H1 (cell line): ENCODE results near the gene KCND3. TPM values are rescaled to one million over a fixed set of nuclear protein-coding genes. Genes with fewer than 3 reads are reported as not detected.

Experiments
- CTCF ChIA-PET: fragments of 300-600 bp; sonication (Branson Sonifier 250); formaldehyde crosslinking; loops from one replicate; lab custom pipeline; 2021; ENCODE audit not compliant: partially characterized antibody; lab: Charles Lee
- POLR2A ChIA-PET: fragments of 300-600 bp; sonication (Branson Sonifier 250); formaldehyde crosslinking; loops from one replicate; lab custom pipeline; 2021; ENCODE audit warnings: inconsistent platforms; ENCODE audit not compliant: partially characterized antibody; lab: Charles Lee
- DNase-seq, 2 experiments: peaks; one replicate each; pipeline versions ENCODE4 v3.0.0 to v3.0.0-alpha.2; 2010 to 2022; ENCODE audit warnings: low spot score in 2 of 2, low read depth in 1 of 2, mixed read lengths in 1 of 2
- FAIRE-seq: peaks from 2 replicates; lab custom pipeline; 2011; peaks lifted over from hg19 to GRCh38; lab: Jason Lieb, UNC
- H2AFZ ChIP-seq: 2 replicates; pipeline ENCODE4 v1.8.1; 2012; ENCODE audit warnings: low read length, inconsistent platforms
- H2AK5ac ChIP-seq: 2 replicates; pipeline ENCODE4 v1.6.1; 2013; ENCODE audit warnings: low read depth, low read length
- H2BK120ac ChIP-seq: replicated peaks from 2 replicates; pipeline ENCODE3; 2013; ENCODE audit warnings: low read depth, low read length, inconsistent platforms
- H2BK12ac ChIP-seq: 2 replicates; pipeline ENCODE4 v1.6.1; 2013; ENCODE audit warnings: low read depth, low read length
- H2BK15ac ChIP-seq: 2 replicates; pipeline ENCODE4 v1.6.1; 2013; ENCODE audit warnings: low read length
- H2BK20ac ChIP-seq: 2 replicates; pipeline ENCODE4 v1.6.1; 2013; ENCODE audit warnings: low read length
- H2BK5ac ChIP-seq: 2 replicates; pipeline ENCODE4 v1.6.1; 2013; ENCODE audit warnings: low read depth, low read length
- H3K14ac ChIP-seq: 2 replicates; pipeline ENCODE4 v1.6.1; 2013; ENCODE audit warnings: inconsistent platforms; ENCODE audit not compliant: insufficient read length
- H3K18ac ChIP-seq: 2 replicates; pipeline ENCODE4 v1.6.1; 2013; ENCODE audit warnings: low read length; ENCODE audit errors: extremely low read depth
- H3K23ac ChIP-seq: 2 replicates; pipeline ENCODE4 v1.6.1; 2013; ENCODE audit warnings: inconsistent platforms; ENCODE audit not compliant: insufficient read length
- H3K23me2 ChIP-seq: 2 replicates; pipeline ENCODE4 v1.6.1; 2013; ENCODE audit warnings: low read depth, low read length
- H3K27ac ChIP-seq: 2 replicates; pipeline ENCODE4 v1.6.1; 2011; ENCODE audit warnings: low read depth, low read length, inconsistent platforms
- H3K27me3 ChIP-seq, 4 experiments: replicated peaks in 1 of 4; 1 replicate in 1 of 4; 2 replicates in 3 of 4; pipeline versions ENCODE4 v1.6.1 to v1.8.1; 2011 to 2013; ENCODE audit warnings: low read length in 3 of 4, mild to moderate bottlenecking in 3 of 4, inconsistent platforms in 2 of 4, mixed read lengths in 2 of 4, moderate library complexity in 1 of 4; ENCODE audit not compliant: control insufficient read depth in 3 of 4, insufficient read depth in 3 of 4; ENCODE audit errors: extremely low read depth in 1 of 4
- H3K36me3 ChIP-seq, 4 experiments: 2 replicates each; pipeline versions ENCODE4 v1.6.1 to v1.8.1; 2011 to 2013; ENCODE audit warnings: mild to moderate bottlenecking in 4 of 4, low read length in 3 of 4, moderate library complexity in 2 of 4, control low read depth in 1 of 4, inconsistent platforms in 1 of 4; ENCODE audit not compliant: insufficient read depth in 4 of 4, control insufficient read depth in 2 of 4
- H3K4ac ChIP-seq: replicated peaks from 2 replicates; pipeline ENCODE3; 2013; ENCODE audit warnings: low read length, low read depth, mixed read lengths, inconsistent platforms; ENCODE audit not compliant: insufficient read length
- H3K4me1 ChIP-seq, 4 experiments: replicated peaks in 1 of 4; 1 replicate in 1 of 4; 2 replicates in 3 of 4; pipeline versions ENCODE4 v1.6.1 to v1.8.1; 2011 to 2013; ENCODE audit warnings: low read length in 3 of 4, inconsistent platforms in 2 of 4, mixed read lengths in 1 of 4; ENCODE audit not compliant: insufficient read depth in 4 of 4, control insufficient read depth in 3 of 4
- H3K4me2 ChIP-seq, 2 experiments: 2 replicates each; pipeline versions ENCODE4 v1.6.1 to v1.8.1; 2011 to 2013; ENCODE audit warnings: low read depth in 2 of 2, low read length in 2 of 2, control low read depth in 1 of 2, inconsistent platforms in 1 of 2, mild to moderate bottlenecking in 1 of 2; ENCODE audit not compliant: insufficient read depth in 1 of 2
- H3K4me3 ChIP-seq, 4 experiments: fragments of 200-600, 300-600 bp in 1 of 4; sonication (generic), shearing (Covaris generic), sonication (Bioruptor Twin) in 1 of 4; 2 replicates each; pipeline versions ENCODE4 v1.5.1 to v1.8.1; 2011 to 2016; ENCODE audit warnings: low read length in 4 of 4, low read depth in 3 of 4, control low read depth in 2 of 4, inconsistent platforms in 2 of 4, mild to moderate bottlenecking in 2 of 4, mixed read lengths in 1 of 4, moderate library complexity in 1 of 4; ENCODE audit not compliant: insufficient read depth in 2 of 4; ENCODE audit errors: extremely low read depth in 1 of 4
- H3K56ac ChIP-seq: replicated peaks from 2 replicates; pipeline ENCODE3; 2013; ENCODE audit warnings: low read depth, mild to moderate bottlenecking, mixed read lengths, low read length, inconsistent platforms; ENCODE audit not compliant: insufficient read length
- H3K79me1 ChIP-seq: 2 replicates; pipeline ENCODE4 v1.6.1; 2013; ENCODE audit warnings: low read depth, low read length, control low read depth
- H3K79me2 ChIP-seq, 2 experiments: 2 replicates each; pipeline versions ENCODE4 v1.6.1 to v1.8.1; 2012 to 2013; ENCODE audit warnings: low read length in 2 of 2, mild to moderate bottlenecking in 2 of 2, inconsistent platforms in 1 of 2; ENCODE audit not compliant: insufficient read depth in 2 of 2, control insufficient read depth in 1 of 2
- H3K9ac ChIP-seq, 4 experiments: replicated peaks in 1 of 4; 1 replicate in 1 of 4; 2 replicates in 3 of 4; pipeline versions ENCODE4 v1.6.1 to v1.8.1; 2011 to 2013; ENCODE audit warnings: low read depth in 3 of 4, low read length in 3 of 4, control low read depth in 2 of 4, mild to moderate bottlenecking in 2 of 4, moderate library complexity in 2 of 4, inconsistent platforms in 1 of 4; ENCODE audit errors: extremely low read depth in 1 of 4
- H3K9me3 ChIP-seq, 2 experiments: 2 replicates each; pipeline versions ENCODE4 v1.6.1 to v1.8.1; 2012 to 2013; ENCODE audit warnings: mild to moderate bottlenecking in 2 of 2, moderate library complexity in 2 of 2, control low read depth in 1 of 2, inconsistent platforms in 1 of 2, low read depth in 1 of 2, low read length in 1 of 2, mixed read lengths in 1 of 2; ENCODE audit not compliant: insufficient read depth in 2 of 2
- H4K20me1 ChIP-seq, 2 experiments: replicated peaks in 1 of 2; 2 replicates each; pipeline versions ENCODE3 to v1.8.1; 2011 to 2013; ENCODE audit warnings: inconsistent platforms in 2 of 2, low read length in 2 of 2, mild to moderate bottlenecking in 1 of 2; ENCODE audit not compliant: insufficient read depth in 2 of 2, control insufficient read depth in 1 of 2
- H4K5ac ChIP-seq: 2 replicates; pipeline ENCODE4 v1.6.1; 2013; ENCODE audit warnings: low read length, low read depth, mixed read lengths, inconsistent platforms; ENCODE audit not compliant: insufficient read length
- H4K8ac ChIP-seq: 2 replicates; pipeline ENCODE4 v1.8.0; 2013; ENCODE audit warnings: mild to moderate bottlenecking, moderate library complexity, low read length, inconsistent platforms; ENCODE audit not compliant: insufficient read depth; ENCODE audit errors: extremely low read depth
- H4K91ac ChIP-seq: replicated peaks from 2 replicates; pipeline ENCODE3; 2013; ENCODE audit warnings: low read length, mixed read lengths, inconsistent platforms; ENCODE audit not compliant: insufficient read length
- CBX5 ChIP-seq: fragments of 300-800, 300-1000 bp; sonication (generic); IDR thresholded peaks from 2 replicates; pipeline ENCODE4 v1.7.1; 2016; ENCODE audit warnings: antibody characterized with exemption, low read length, low read depth
- EGR1 ChIP-seq: IDR thresholded peaks from 2 replicates; pipeline ENCODE4 v1.6.1; 2011; ENCODE audit warnings: low read depth, low read length, borderline replicate concordance
- GTF2F1 ChIP-seq: IDR thresholded peaks from 2 replicates; pipeline ENCODE4 v1.6.1; 2012; ENCODE audit warnings: low read depth, low read length, improper control_type of control experiment, borderline replicate concordance
- PHF8 ChIP-seq: fragments of 200-600 bp; sonication (generic); conservative IDR thresholded peaks from 2 replicates; pipeline ENCODE4 v1.7.1; 2012; ENCODE audit warnings: low read depth, mild to moderate bottlenecking, inconsistent platforms, low read length, moderate library complexity
- POLR2AphosphoS5 ChIP-seq: IDR thresholded peaks from 2 replicates; pipeline ENCODE4 v1.6.1; 2011; ENCODE audit warnings: low read depth, low read length
- RAD21 ChIP-seq, 2 experiments: IDR thresholded peaks in 1 of 2; conservative IDR thresholded peaks in 1 of 2; 2 replicates each; pipeline ENCODE4 v1.6.1; 2011; ENCODE audit warnings: low read depth in 2 of 2, low read length in 2 of 2, improper control_type of control experiment in 1 of 2, inconsistent platforms in 1 of 2, mild to moderate bottlenecking in 1 of 2, moderate library complexity in 1 of 2
- RNF2 ChIP-seq: fragments of 200-900, 300-1000 bp; sonication (generic); IDR thresholded peaks from 2 replicates; pipeline ENCODE4 v1.7.1; 2016; ENCODE audit warnings: borderline replicate concordance, low read depth, mild to moderate bottlenecking, antibody characterized with exemption, low read length; ENCODE audit not compliant: poor library complexity, severe bottlenecking; ENCODE audit errors: missing control alignments
- SRF ChIP-seq: IDR thresholded peaks from 2 replicates; pipeline ENCODE4 v1.6.1; 2011; ENCODE audit warnings: mild to moderate bottlenecking, low read depth, low read length, moderate library complexity
- WGBS, 2 experiments: shearing (Covaris generic) in 1 of 2; methylation state at CpG; one replicate each; pipeline versions ENCODE4 v1.1.6 to v1.1.7; 2013 to 2015; ENCODE audit warnings: low lambda C conversion rate in 2 of 2, mixed read lengths in 2 of 2, inconsistent platforms in 1 of 2, low coverage in 1 of 2, missing lambda C conversion rate in 1 of 2; ENCODE audit not compliant: insufficient replicate concordance in 2 of 2, insufficient coverage in 1 of 2, insufficient read length in 1 of 2; ENCODE audit errors: extremely low coverage in 1 of 2, missing lambda C conversion rate in 1 of 2; 5-methylcytosine and 5-hydroxymethylcytosine counted together
- polyA plus RNA-seq, 7 experiments: library from polyadenylated mRNA; depleted of rRNA in 3 of 7; stranded (reverse) in 5 of 7; unstranded in 2 of 7; fragments of >200 nt in 5 of 7; fragments of 200-250 nt in 2 of 7; gene quantifications; 1 replicate in 5 of 7; 2 replicates in 1 of 7; 4 replicates in 1 of 7; pipeline versions ENCODE4 v1.2.1 to v1.2.3, GENCODE V29; 2011 to 2013; ENCODE audit warnings: missing spikeins in 2 of 7, mixed read lengths in 2 of 7
- total RNA-seq: library from RNA; stranded (reverse); fragmentation: NEBNext Ultra II Directional; extraction: Animal tissue kit (Norgen Biotek cat#: 25700); gene quantifications from 2 replicates; pipeline ENCODE4 v1.2.1, GENCODE V29; 2021
- TF ChIP-seq, protein P1 (sequence below), 3 experiments: IDR thresholded peaks; 1 replicate in 2 of 3; 2 replicates in 1 of 3; pipeline versions ENCODE4 v1.5.1 to v1.6.1; 2011; ENCODE audit warnings: low read length in 3 of 3, mild to moderate bottlenecking in 3 of 3, inconsistent platforms in 2 of 3, low read depth in 1 of 3, moderate library complexity in 1 of 3; ENCODE audit not compliant: insufficient read depth in 1 of 3; ENCODE audit errors: control extremely low read depth in 1 of 3
- TF ChIP-seq, protein P2 (sequence below): IDR thresholded peaks from 2 replicates; pipeline ENCODE4 v1.6.1; 2011; ENCODE audit warnings: low read depth, mild to moderate bottlenecking, low read length; ENCODE audit not compliant: insufficient read depth

KCND3 gene
- total and polyA plus RNA-seq, 2 of the 8 experiments (the other 6 are each of a cell fraction or from before 2014, with no cell fraction given), result 0.14 to 0.48 TPM

DNA sequence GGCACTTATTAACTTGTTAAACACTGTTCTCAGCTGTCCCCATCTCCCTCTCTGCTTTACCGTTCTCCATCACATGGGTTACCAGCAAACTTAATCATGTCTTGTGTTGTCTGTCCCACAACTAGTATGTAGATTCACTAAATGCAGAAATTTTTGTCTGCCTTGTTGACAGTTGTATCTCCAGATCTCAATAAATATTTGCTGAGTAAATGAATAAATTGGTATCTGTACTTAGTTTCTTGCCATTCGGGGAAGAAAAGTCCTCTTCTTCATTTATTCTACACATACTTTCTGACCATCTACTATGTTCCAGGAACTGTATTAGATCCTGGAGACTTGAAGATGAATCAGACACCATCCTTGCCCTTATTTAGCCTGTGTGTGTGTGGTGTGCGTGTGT, 97.9 kb downstream of the KCND3 start:
- Histone ChIP-seq H3K9me3 (no peaks in the 10 kb centered on the region), H3K23me2 (no peaks in the 10 kb centered on the region; the same call in 1 of the 2 replicates), H3K9ac (no peak overlapping the region), H2AK5ac (no peak overlapping the region), H3K4me2 (no peak overlapping the region), H3K4me3 (no peak overlapping the region), H3K23ac (no peak overlapping the region), H4K20me1 (no peaks in the 10 kb centered on the region), H2BK5ac (no peak overlapping the region), H3K36me3 (no peaks in the 10 kb centered on the region; a peak in 1 of 8 replicates), H2BK20ac (no peak overlapping the region), H2BK120ac (no peak overlapping the region), H3K27ac (no peak overlapping the region), H2BK12ac (no peak overlapping the region), H2AFZ (no peak overlapping the region), H3K56ac (no peak overlapping the region), H4K5ac (no peak overlapping the region), H3K14ac (no peak overlapping the region), H3K27me3 (no peaks in the 10 kb centered on the region), H3K4me1 (peaks cover 0 to 2% (median under 1%) of the 10 kb centered on the region in 4 experiments; a peak in 4 of 7 replicates), H3K79me2 (no peaks in the 10 kb centered on the region), H3K18ac (no peak overlapping the region), H2BK15ac (no peak overlapping the region), H3K79me1 (no peaks in the 10 kb centered on the region), H3K4ac (no peak overlapping the region), H4K8ac (no peak overlapping the region), H4K91ac (no peak overlapping the region)
- FAIRE-seq (no peak), DNase-seq (no peak)
- 90% methylated on average over 3 of the region's 3 CpGs; no CpG with 5 or more reads in 1 of the 2 experiments for WGBS, 2 experiments
- ChIA-PET CTCF (interaction anchor here (0.9 to 2.0 kb wide), 4 partner anchors 13 to 75 kb away, joined by 3 to 4 read pairs (median 4); no protein-coding TSS in a partner anchor), POLR2A (no interaction called here)
- TF ChIP-seq, protein P1, sequence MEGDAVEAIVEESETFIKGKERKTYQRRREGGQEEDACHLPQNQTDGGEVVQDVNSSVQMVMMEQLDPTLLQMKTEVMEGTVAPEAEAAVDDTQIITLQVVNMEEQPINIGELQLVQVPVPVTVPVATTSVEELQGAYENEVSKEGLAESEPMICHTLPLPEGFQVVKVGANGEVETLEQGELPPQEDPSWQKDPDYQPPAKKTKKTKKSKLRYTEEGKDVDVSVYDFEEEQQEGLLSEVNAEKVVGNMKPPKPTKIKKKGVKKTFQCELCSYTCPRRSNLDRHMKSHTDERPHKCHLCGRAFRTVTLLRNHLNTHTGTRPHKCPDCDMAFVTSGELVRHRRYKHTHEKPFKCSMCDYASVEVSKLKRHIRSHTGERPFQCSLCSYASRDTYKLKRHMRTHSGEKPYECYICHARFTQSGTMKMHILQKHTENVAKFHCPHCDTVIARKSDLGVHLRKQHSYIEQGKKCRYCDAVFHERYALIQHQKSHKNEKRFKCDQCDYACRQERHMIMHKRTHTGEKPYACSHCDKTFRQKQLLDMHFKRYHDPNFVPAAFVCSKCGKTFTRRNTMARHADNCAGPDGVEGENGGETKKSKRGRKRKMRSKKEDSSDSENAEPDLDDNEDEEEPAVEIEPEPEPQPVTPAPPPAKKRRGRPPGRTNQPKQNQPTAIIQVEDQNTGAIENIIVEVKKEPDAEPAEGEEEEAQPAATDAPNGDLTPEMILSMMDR (IDR thresholded peaks at IDR 0.05; ENCODE audit: control extremely low read depth in 1 of 3, insufficient read depth in 1 of 3, low read depth in 1 of 3, low read length in 3 of 3), result no peak
- TF ChIP-seq RNF2 (no peak), PHF8 (no peak), EGR1 (no peak), POLR2AphosphoS5 (no peak), GTF2F1 (no peak), RAD21 (IDR thresholded peaks at IDR 0.05 in 1 of 2, conservative IDR thresholded peaks at IDR 0.05 in 1 of 2; ENCODE audit: low read depth in 2 of 2, low read length in 2 of 2) (no peak), SRF (no peak), CBX5 (no peak)
- TF ChIP-seq, protein P2, sequence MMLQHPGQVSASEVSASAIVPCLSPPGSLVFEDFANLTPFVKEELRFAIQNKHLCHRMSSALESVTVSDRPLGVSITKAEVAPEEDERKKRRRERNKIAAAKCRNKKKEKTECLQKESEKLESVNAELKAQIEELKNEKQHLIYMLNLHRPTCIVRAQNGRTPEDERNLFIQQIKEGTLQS, result no peak
